ENCODE results near the gene PRKCQ. TPM values are rescaled to one million over a fixed set of nuclear protein-coding genes. Genes with fewer than 3 reads are reported as not detected.

The PRKCQ gene
- total and polyA plus RNA-seq, 2 of the 4 experiments (the other 2 are of a cell fraction): under 0.01 to 0.03 TPM

DNA sequence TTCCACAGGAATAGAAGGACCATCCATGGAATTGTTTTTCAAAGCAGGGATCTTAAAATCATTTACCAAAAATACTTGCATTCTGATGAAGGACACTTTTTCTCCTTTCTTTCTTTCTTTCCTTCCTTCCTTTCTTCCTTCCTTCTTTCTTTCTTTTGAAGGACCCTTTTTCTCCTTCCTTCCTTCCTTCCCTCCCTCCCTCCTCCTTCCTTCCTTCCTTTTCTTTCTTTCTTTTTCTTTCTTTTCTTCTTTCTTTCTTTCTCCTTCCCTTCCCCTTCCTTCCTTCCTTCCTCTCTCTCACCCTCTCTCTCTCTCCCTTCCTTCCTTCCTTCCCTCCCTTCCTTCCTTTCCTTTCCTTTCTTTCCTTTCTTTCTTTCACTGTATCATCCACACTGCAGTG is 74.8 kb downstream of the PRKCQ start:
- Histone ChIP-seq H3K23ac (ENCODE audit: low read depth, low read length) (no peak overlapping the region), H3K4ac (ENCODE audit: low read depth, low read length) (no peak overlapping the region), H3K4me2 (ENCODE audit: low read depth, low read length) (no peak overlapping the region), H3K9me3 (ENCODE audit: control insufficient read depth, insufficient read depth, low read length) (no peaks in the 10 kb centered on the region), H3K9me1 (ENCODE audit: insufficient read depth, low read length) (no peaks in the 10 kb centered on the region), H3K79me1 (ENCODE audit: low read depth in 1 of 2, low read length in 2 of 2) (no peaks in the 10 kb centered on the region), H3K18ac (ENCODE audit: low read depth, low read length) (no peak overlapping the region), H2AFZ (replicated peaks; ENCODE audit: low read length, poor library complexity) (no peak overlapping the region), H3K56ac (ENCODE audit: extremely low read depth, insufficient read depth, low read length) (no peak overlapping the region), H2BK15ac (ENCODE audit: low read depth, low read length) (no peak overlapping the region), H4K20me1 (ENCODE audit: insufficient read depth, low read length) (no peaks in the 10 kb centered on the region), H3K14ac (replicated peaks; ENCODE audit: low read depth, low read length) (no peak overlapping the region), H4K91ac (ENCODE audit: insufficient read depth, low read depth, low read length) (no peak overlapping the region), H3K36me3 (ENCODE audit: control insufficient read depth, insufficient read depth, low read length) (no peaks in the 10 kb centered on the region), H3K9ac (ENCODE audit: low read depth, low read length) (no peak overlapping the region), H3K27me3 (ENCODE audit: control insufficient read depth, insufficient read depth, low read length) (no peaks in the 10 kb centered on the region), H4K8ac (ENCODE audit: low read depth in 2 of 2, low read length in 2 of 2) (no peak overlapping the region), H2BK120ac (ENCODE audit: low read depth, low read length) (no peak overlapping the region), H3K4me1 (ENCODE audit: control insufficient read depth, insufficient read depth, low read length) (no peaks in the 10 kb centered on the region), H2AK9ac (replicated peaks; ENCODE audit: low read depth, low read length, poor library complexity) (no peak overlapping the region), H2BK20ac (ENCODE audit: low read depth, low read length) (no peak overlapping the region), H3K27ac (ENCODE audit: insufficient read depth, low read length) (no peak overlapping the region), H2AK5ac (ENCODE audit: low read depth, low read length) (no peak overlapping the region), H4K5ac (ENCODE audit: low read depth, low read length) (no peak overlapping the region), H3K4me3 (ENCODE audit: insufficient read depth, low read depth, low read length) (no peak overlapping the region), H2BK5ac (ENCODE audit: low read depth, low read length, poor library complexity, severe bottlenecking) (no peak overlapping the region)
- in situ Hi-C loops (cut with MboI; ENCODE audit: low sequenced_read_pairs) (no loop called here), intact Hi-C loops (cut with micrococcal nuclease) (no loop called here), dilution Hi-C loops (cut with HindIII; ENCODE audit: low sequenced_read_pairs, unreplicated experiment) (no loop called here)
- ChIA-PET CTCF (interaction anchor here (0.7 kb wide), 1 partner anchor 984 kb away, joined by 3 read pairs; no protein-coding TSS in a partner anchor), POLR2A (ENCODE audit: unreplicated experiment) (no interaction called here)
- TF ChIP-seq, protein P1, sequence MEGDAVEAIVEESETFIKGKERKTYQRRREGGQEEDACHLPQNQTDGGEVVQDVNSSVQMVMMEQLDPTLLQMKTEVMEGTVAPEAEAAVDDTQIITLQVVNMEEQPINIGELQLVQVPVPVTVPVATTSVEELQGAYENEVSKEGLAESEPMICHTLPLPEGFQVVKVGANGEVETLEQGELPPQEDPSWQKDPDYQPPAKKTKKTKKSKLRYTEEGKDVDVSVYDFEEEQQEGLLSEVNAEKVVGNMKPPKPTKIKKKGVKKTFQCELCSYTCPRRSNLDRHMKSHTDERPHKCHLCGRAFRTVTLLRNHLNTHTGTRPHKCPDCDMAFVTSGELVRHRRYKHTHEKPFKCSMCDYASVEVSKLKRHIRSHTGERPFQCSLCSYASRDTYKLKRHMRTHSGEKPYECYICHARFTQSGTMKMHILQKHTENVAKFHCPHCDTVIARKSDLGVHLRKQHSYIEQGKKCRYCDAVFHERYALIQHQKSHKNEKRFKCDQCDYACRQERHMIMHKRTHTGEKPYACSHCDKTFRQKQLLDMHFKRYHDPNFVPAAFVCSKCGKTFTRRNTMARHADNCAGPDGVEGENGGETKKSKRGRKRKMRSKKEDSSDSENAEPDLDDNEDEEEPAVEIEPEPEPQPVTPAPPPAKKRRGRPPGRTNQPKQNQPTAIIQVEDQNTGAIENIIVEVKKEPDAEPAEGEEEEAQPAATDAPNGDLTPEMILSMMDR (conservative IDR thresholded peaks at IDR 0.05; ENCODE audit: low read depth, low read length): no peak
- TF ChIP-seq RCOR1 (IDR thresholded peaks at IDR 0.05; ENCODE audit: insufficient replicate concordance, low read length) (no peak), RFX5 (IDR thresholded peaks at IDR 0.05; ENCODE audit: low read depth, low read length) (no peak), NFE2L2 (IDR thresholded peaks at IDR 0.05; ENCODE audit: low read depth, low read length) (no peak), MAZ (IDR thresholded peaks at IDR 0.05; ENCODE audit: borderline replicate concordance, low read depth, low read length) (no peak), POLR2A (IDR thresholded peaks at IDR 0.05; ENCODE audit: low read depth, low read length) (no peak)
- TF ChIP-seq, protein P2, sequence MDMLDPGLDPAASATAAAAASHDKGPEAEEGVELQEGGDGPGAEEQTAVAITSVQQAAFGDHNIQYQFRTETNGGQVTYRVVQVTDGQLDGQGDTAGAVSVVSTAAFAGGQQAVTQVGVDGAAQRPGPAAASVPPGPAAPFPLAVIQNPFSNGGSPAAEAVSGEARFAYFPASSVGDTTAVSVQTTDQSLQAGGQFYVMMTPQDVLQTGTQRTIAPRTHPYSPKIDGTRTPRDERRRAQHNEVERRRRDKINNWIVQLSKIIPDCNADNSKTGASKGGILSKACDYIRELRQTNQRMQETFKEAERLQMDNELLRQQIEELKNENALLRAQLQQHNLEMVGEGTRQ (IDR thresholded peaks at IDR 0.05; ENCODE audit: low read depth, low read length): no peak
- ATAC-seq (ENCODE audit: low read depth) (no peak), DNase-seq (no peak)
- no TSS peak for BruUV-seq (replicated peaks)
